ENCODE results near the gene RASL12. TPM values are rescaled to one million over a fixed set of nuclear protein-coding genes. Genes with fewer than 3 reads are reported as not detected.

The RASL12 gene
- polyA plus RNA-seq, 3 donors: not detected

DNA sequence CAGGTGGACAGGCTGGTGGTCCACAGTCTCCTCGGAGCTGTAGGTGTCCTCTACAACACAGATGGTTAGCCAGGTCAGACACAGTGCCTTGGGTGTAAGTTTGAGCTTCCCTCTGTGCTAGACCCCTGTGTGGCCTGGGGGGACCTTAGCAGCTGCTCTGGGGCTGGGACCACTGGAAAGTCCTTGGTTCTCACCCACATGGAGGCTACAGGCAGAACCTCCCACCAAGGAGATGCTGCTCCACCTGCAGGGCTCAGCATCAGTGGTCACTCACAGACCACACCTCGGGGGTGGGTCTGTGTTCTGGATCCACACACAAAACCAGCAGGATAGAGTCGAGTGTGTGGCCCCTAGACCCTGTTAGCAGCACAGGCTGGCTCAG is 8.4 kb downstream of the RASL12 start:
- H3K27me3 ChIP-seq (ENCODE audit: control insufficient read depth in 2 of 2, insufficient read depth in 2 of 2, low read length in 2 of 2): no peaks in the 10 kb centered on the region
- no peak overlapping the region for H3K9ac ChIP-seq (ENCODE audit: insufficient read depth, low read length, poor library complexity, severe bottlenecking)
- Mint-ChIP-seq H3K9me3 (no peaks in the 10 kb centered on the region), H3K36me3 (no peaks in the 10 kb centered on the region), H3K27me3 (ENCODE audit: low read depth in 3 of 3) (peaks cover 5 to 10% (median 6%) of the 10 kb centered on the region in 3 donors), H3K4me3 (no peak overlapping the region), H3K4me1 (no peaks in the 10 kb centered on the region), H3K27ac (no peak overlapping the region)
- H3K27ac ChIP-seq (ENCODE audit: low read depth in 1 of 2, low read length in 2 of 2): no peak overlapping the region
- H2AFZ ChIP-seq (ENCODE audit: insufficient read depth, low read depth, low read length, poor library complexity, severe bottlenecking): no peak overlapping the region
- no peaks in the 10 kb centered on the region for H3K4me1 ChIP-seq (ENCODE audit: control insufficient read depth in 1 of 2, insufficient read depth in 2 of 2, low read length in 2 of 2)
- H3K9me3 ChIP-seq (replicated peaks in 1 of 2; ENCODE audit: control insufficient read depth in 1 of 2, insufficient read depth in 1 of 2, low read length in 2 of 2): no peaks in the 10 kb centered on the region
- TF ChIP-seq, protein P1, sequence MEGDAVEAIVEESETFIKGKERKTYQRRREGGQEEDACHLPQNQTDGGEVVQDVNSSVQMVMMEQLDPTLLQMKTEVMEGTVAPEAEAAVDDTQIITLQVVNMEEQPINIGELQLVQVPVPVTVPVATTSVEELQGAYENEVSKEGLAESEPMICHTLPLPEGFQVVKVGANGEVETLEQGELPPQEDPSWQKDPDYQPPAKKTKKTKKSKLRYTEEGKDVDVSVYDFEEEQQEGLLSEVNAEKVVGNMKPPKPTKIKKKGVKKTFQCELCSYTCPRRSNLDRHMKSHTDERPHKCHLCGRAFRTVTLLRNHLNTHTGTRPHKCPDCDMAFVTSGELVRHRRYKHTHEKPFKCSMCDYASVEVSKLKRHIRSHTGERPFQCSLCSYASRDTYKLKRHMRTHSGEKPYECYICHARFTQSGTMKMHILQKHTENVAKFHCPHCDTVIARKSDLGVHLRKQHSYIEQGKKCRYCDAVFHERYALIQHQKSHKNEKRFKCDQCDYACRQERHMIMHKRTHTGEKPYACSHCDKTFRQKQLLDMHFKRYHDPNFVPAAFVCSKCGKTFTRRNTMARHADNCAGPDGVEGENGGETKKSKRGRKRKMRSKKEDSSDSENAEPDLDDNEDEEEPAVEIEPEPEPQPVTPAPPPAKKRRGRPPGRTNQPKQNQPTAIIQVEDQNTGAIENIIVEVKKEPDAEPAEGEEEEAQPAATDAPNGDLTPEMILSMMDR (IDR thresholded peaks at IDR 0.05): no peak
- H3K4me2 ChIP-seq (replicated peaks; ENCODE audit: extremely low read depth, low read length, poor library complexity, severe bottlenecking): no peak overlapping the region
- H4K20me1 ChIP-seq (ENCODE audit: insufficient read depth, low read length): no peaks in the 10 kb centered on the region
- no peak for DNase-seq
- H3K4me3 ChIP-seq (replicated peaks in 1 of 3; ENCODE audit: low read depth in 2 of 3, low read length in 3 of 3): no peak overlapping the region
- no peaks in the 10 kb centered on the region for H3K79me2 ChIP-seq (ENCODE audit: insufficient read depth, low read length)
- intact Hi-C loops (cut with micrococcal nuclease): loop anchor here in 1 of 2 donors (10.0 kb wide), 1 partner anchor 235 kb away; the partner anchor contains the start of gene RNU5A-1
- no peaks in the 10 kb centered on the region for H3K36me3 ChIP-seq (replicated peaks in 1 of 2; ENCODE audit: control insufficient read depth in 1 of 2, insufficient read depth in 2 of 2, low read length in 2 of 2)
- WGBS (ENCODE audit: insufficient coverage): 89% methylated on average over 2 of the region's 3 CpGs

- Mint-ChIP-seq H3K27ac (no peak overlapping the region), H3K27me3 (ENCODE audit: low read depth in 3 of 3) (peaks cover 5 to 10% (median 6%) of the 10 kb centered on the region in 3 donors), H3K9me3 (no peaks in the 10 kb centered on the region), H3K4me3 (no peak overlapping the region), H3K36me3 (no peaks in the 10 kb centered on the region), H3K4me1 (no peaks in the 10 kb centered on the region)
- TF ChIP-seq, protein P1 (IDR thresholded peaks at IDR 0.05): no peak
- WGBS (ENCODE audit: insufficient coverage): 85% methylated on average over 10 of the region's 16 CpGs
- no peak for DNase-seq
- Histone ChIP-seq H2AFZ (ENCODE audit: insufficient read depth, low read depth, low read length, poor library complexity, severe bottlenecking) (no peak overlapping the region), H3K9me3 (replicated peaks in 1 of 2; ENCODE audit: control insufficient read depth in 1 of 2, insufficient read depth in 1 of 2, low read length in 2 of 2) (no peaks in the 10 kb centered on the region), H3K4me1 (ENCODE audit: control insufficient read depth in 1 of 2, insufficient read depth in 2 of 2, low read length in 2 of 2) (no peaks in the 10 kb centered on the region), H3K4me2 (replicated peaks; ENCODE audit: extremely low read depth, low read length, poor library complexity, severe bottlenecking) (no peak overlapping the region), H3K36me3 (replicated peaks in 1 of 2; ENCODE audit: control insufficient read depth in 1 of 2, insufficient read depth in 2 of 2, low read length in 2 of 2) (no peaks in the 10 kb centered on the region), H3K79me2 (ENCODE audit: insufficient read depth, low read length) (no peaks in the 10 kb centered on the region), H3K4me3 (replicated peaks in 1 of 3; ENCODE audit: low read depth in 2 of 3, low read length in 3 of 3) (no peak overlapping the region), H4K20me1 (ENCODE audit: insufficient read depth, low read length) (no peaks in the 10 kb centered on the region), H3K27me3 (ENCODE audit: control insufficient read depth in 2 of 2, insufficient read depth in 2 of 2, low read length in 2 of 2) (no peaks in the 10 kb centered on the region), H3K9ac (ENCODE audit: insufficient read depth, low read length, poor library complexity, severe bottlenecking) (no peak overlapping the region), H3K27ac (ENCODE audit: low read depth in 1 of 2, low read length in 2 of 2) (no peak overlapping the region)
- intact Hi-C loops (cut with micrococcal nuclease): loop anchor here in 1 of 2 donors (10.0 kb wide), 1 partner anchor 236 kb away; the partner anchor contains the start of gene RNU5A-1
Measured at GRCh38 chr15:65058394-65059368, 9.1 kb downstream of the RASL12 start.

Data from CD14-positive monocyte (primary cell).